Coronary artery (tissue), 2 donors: Measurements from ENCODE around the gene DPH2.

ENCODE experiments used
- DNase-seq: peaks from one replicate; pipeline ENCODE4 v3.0.0-alpha.2; 2017; ENCODE audit warnings: low spot score
- H3K27ac ChIP-seq, 2 donors: fragments of 200-600 bp; sonication (generic); one replicate each; pipeline ENCODE4 v1.5.1; 2016 to 2019
- H3K4me3 ChIP-seq: fragments of 200-600 bp; sonication (generic); 2 replicates; pipeline ENCODE4 v1.5.1; 2016; ENCODE audit warnings: mild to moderate bottlenecking, moderate library complexity
- CTCF ChIP-seq: fragments of 200-600 bp; sonication (generic); IDR thresholded peaks from one replicate; pipeline ENCODE4 v1.5.1; 2019; ENCODE audit warnings: antibody characterized with exemption

The DPH2 gene

GRCh38 chr1:43975249-43975961 is 5.6 kb downstream of the DPH2 start:
- peak; percentile 85 for DNase-seq
- Histone ChIP-seq H3K27ac (peak overlapping the region; percentile 84 to 94), H3K4me3 (peak overlapping the region; percentile 95)
- TF ChIP-seq CTCF = no peak

DNA sequence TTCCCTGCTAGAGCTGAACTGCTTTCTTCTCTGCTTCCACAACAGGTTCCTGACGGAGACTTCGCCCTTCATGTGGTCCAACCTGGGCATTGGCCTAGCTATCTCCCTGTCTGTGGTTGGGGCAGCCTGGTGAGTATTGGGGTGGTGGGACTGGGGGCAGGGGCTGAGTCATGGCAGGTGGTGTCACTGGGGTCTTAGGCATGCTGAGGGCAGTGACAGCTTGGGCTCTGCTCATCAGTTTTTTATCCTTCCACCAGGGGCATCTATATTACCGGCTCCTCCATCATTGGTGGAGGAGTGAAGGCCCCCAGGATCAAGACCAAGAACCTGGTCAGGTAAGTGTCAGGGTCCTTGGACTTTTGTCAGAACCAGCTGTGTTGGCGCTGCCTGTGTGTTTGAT is 6.2 kb downstream of the DPH2 start:
- Histone ChIP-seq H3K4me3 (peak overlapping the region; percentile 95), H3K27ac (peak overlapping the region in 1 of 2 donors; percentile 84)
- no peak for DNase-seq
- no peak for TF ChIP-seq CTCF

DNA sequence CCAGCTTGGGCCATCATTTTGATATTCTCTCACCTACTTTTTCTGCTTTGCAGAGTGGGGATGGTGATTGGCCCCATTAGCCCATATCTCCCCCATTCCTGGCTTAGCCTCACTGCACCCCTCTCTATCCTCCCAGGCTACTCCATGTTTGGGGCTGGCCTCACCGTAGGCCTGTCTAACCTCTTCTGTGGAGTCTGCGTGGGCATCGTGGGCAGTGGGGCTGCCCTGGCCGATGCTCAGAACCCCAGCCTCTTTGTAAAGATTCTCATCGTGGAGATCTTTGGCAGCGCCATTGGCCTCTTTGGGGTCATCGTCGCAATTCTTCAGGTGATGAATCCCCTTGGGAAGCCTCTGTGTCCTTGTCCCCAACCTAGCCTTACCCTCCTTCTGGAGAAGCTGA is 7.1 kb downstream of the DPH2 start:
- no peak for DNase-seq
- H3K27ac ChIP-seq = no peak overlapping the region
- no peak for TF ChIP-seq CTCF
- peak overlapping the region; percentile 95 for H3K4me3 ChIP-seq

DNA sequence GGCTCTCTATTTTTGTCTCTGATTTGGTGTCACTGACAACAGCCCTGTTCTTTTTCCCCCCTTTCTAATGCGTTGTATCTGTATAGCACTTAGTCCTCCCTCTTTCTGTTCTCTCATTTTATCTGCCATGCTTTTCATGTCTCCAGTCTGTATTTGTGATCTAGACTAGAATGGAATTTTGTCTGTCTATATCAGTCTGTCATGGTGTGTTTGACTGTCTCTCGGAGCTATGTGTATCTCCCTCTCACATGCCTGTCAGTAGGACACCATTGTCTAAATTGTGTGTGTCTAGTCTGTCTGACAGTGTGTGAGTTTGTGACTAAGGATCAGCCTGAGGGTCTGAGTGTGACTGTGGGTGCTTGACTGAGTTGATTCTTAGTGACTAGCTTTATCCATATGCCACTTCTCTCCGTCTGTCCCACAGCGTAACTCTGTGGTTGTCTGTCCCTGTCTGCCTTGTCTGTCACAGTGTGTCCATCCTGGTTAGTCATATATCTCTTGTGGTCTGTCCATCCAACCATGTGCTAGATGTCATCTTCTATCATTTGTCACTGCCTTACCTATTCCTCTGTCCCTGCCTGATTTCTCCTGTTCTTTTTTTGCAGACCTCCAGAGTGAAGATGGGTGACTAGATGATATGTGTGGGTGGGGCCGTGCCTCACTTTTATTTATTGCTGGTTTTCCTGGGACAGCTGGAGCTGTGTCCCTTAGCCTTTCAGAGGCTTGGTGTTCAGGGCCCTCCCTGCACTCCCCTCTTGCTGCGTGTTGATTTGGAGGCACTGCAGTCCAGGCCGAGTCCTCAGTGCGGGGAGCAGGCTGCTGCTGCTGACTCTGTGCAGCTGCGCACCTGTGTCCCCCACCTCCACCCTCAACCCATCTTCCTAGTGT is 7.8 kb downstream of the DPH2 start:
- no peak overlapping the region for H3K4me3 ChIP-seq

GRCh38 chr1:43978264-43978550 is 8.4 kb downstream of the DPH2 start:
- Histone ChIP-seq H3K4me3 (peak overlapping the region; percentile 89), H3K27ac (no peak overlapping the region)
- TF ChIP-seq CTCF = no peak
- DNase-seq = no peak

More for the DNA sequence above, 7.8 kb downstream of the DPH2 start:
- no peak overlapping the region for H3K27ac ChIP-seq
- TF ChIP-seq CTCF = no peak
- DNase-seq = no peak

GRCh38 chr1:43978551-43979260 is 8.9 kb downstream of the DPH2 start, which contains the start of gene B4GALT2:
TSS of gene B4GALT2 (plus strand) at chr1:43979210. CDS start at chr1:43981161, 1,951 bp downstream.
- no peak for TF ChIP-seq CTCF
- DNase-seq = no peak
- Histone ChIP-seq H3K27ac (peak within 1 kb of the TSS in 1 of 2 donors; percentile 82), H3K4me3 (peak within 1 kb of the TSS; percentile 89)
